Left ventricle myocardium inferior (tissue), 1 donor: ENCODE results near the gene TNRC6C. TPM values are rescaled to one million over a fixed set of nuclear protein-coding genes. Genes with fewer than 3 reads are reported as not detected.

ENCODE experiments used
- DNase-seq: peaks from one replicate; pipeline ENCODE4 v3.0.0-alpha.2; 2020
- H3K27ac ChIP-seq: fragments of 200-600 bp; replicated peaks from 2 replicates; pipeline ENCODE4 v1.8.0; 2021
- H3K27me3 ChIP-seq: fragments of 200-600 bp; 2 replicates; pipeline ENCODE4 v1.8.0; 2021; ENCODE audit warnings: low read depth
- H3K36me3 ChIP-seq: fragments of 200-600 bp; 2 replicates; pipeline ENCODE4 v1.8.0; 2021
- H3K4me1 ChIP-seq: fragments of 200-600 bp; 2 replicates; pipeline ENCODE4 v1.8.0; 2021
- H3K4me3 ChIP-seq: fragments of 200-600 bp; 2 replicates; pipeline ENCODE4 v1.8.0; 2021; ENCODE audit warnings: mild to moderate bottlenecking, moderate library complexity
- H3K9me3 ChIP-seq: fragments of 200-600 bp; replicated peaks from 2 replicates; pipeline ENCODE4 v1.8.0; 2021
- CTCF ChIP-seq: fragments of 200-600 bp; IDR thresholded peaks from 2 replicates; pipeline ENCODE4 v1.8.0; 2021; ENCODE audit warnings: antibody characterized with exemption, mild to moderate bottlenecking, borderline replicate concordance
- intact Hi-C: fragments of 100-400 bp; cut with micrococcal nuclease; formaldehyde crosslinking; loops from one replicate; pipeline ENCODE4 v1.11.0; 2022
- total RNA-seq: library from RNA; stranded (reverse); fragmentation: NEBNext Ultra II Directional; extraction: Animal tissue kit (Norgen Biotek cat#: 25700); gene quantifications from one replicate; pipeline ENCODE4 v1.2.1, GENCODE V29; 2021
- donor health status: DM: no; HTN: yes; CAD: no; lungs with severe emphysema.

TNRC6C gene
- total RNA-seq, 1 donor from 2014 or later: 19.7 TPM

GRCh38 chr17:78031435-78031834 is 72.9 kb downstream of the TNRC6C start:
- TF ChIP-seq CTCF: no peak
- Histone ChIP-seq H3K4me3 (no peak overlapping the region), H3K27ac (no peak overlapping the region), H3K27me3 (no peaks in the 10 kb centered on the region), H3K36me3 (peaks cover 30% of the 10 kb centered on the region), H3K9me3 (no peaks in the 10 kb centered on the region), H3K4me1 (peaks cover 50% of the 10 kb centered on the region)
- intact Hi-C loops: no loop called here
- no peak for DNase-seq

- Histone ChIP-seq H3K27ac (peak overlapping the region; percentile 13), H3K9me3 (no peaks in the 10 kb centered on the region), H3K27me3 (no peaks in the 10 kb centered on the region), H3K4me1 (peaks cover 46% of the 10 kb centered on the region), H3K4me3 (no peak overlapping the region), H3K36me3 (peaks cover 34% of the 10 kb centered on the region)
- DNase-seq: no peak
- intact Hi-C loops: no loop called here
- TF ChIP-seq CTCF: no peak
Observed at GRCh38 chr17:78032166-78032565, 73.7 kb downstream of the TNRC6C start.

GRCh38 chr17:78034429-78035091 is 76.1 kb downstream of the TNRC6C start:
- DNase-seq: no peak
- H3K9me3 ChIP-seq: no peaks in the 10 kb centered on the region
- H3K4me1 ChIP-seq: peaks cover 47% of the 10 kb centered on the region
- no peak for TF ChIP-seq CTCF
- no peaks in the 10 kb centered on the region for H3K27me3 ChIP-seq
- H3K36me3 ChIP-seq: peaks cover 39% of the 10 kb centered on the region
- H3K4me3 ChIP-seq: no peak overlapping the region
- no peak overlapping the region for H3K27ac ChIP-seq
- intact Hi-C loops: no loop called here

- no peak for TF ChIP-seq CTCF
- intact Hi-C loops: no loop called here
Observed at GRCh38 chr17:78037280-78037679, 78.8 kb downstream of the TNRC6C start.

GRCh38 chr17:78038748-78039288 is 80.3 kb downstream of the TNRC6C start:
- Histone ChIP-seq H3K9me3 (no peaks in the 10 kb centered on the region), H3K36me3 (peaks cover 22% of the 10 kb centered on the region), H3K4me1 (peaks cover 65% of the 10 kb centered on the region), H3K4me3 (no peak overlapping the region), H3K27me3 (no peaks in the 10 kb centered on the region), H3K27ac (peak overlapping the region; percentile 95)
- intact Hi-C loops: no loop called here
- no peak for TF ChIP-seq CTCF
- no peak for DNase-seq

More at GRCh38 chr17:78037280-78037679, 78.8 kb downstream of the TNRC6C start:
- peaks cover 30% of the 10 kb centered on the region for H3K36me3 ChIP-seq
- H3K9me3 ChIP-seq: no peaks in the 10 kb centered on the region
- no peak for DNase-seq
- no peaks in the 10 kb centered on the region for H3K27me3 ChIP-seq
- H3K27ac ChIP-seq: no peak overlapping the region
- H3K4me1 ChIP-seq: peaks cover 61% of the 10 kb centered on the region
- H3K4me3 ChIP-seq: no peak overlapping the region
